Measurements from ENCODE around the gene STK11IP.

Gene STK11IP

GRCh38 chr2:219578811-219579613 lies 18.6 kb upstream of the STK11IP start:
- no peak for DNase-seq (ENCODE audit: low read depth)

- DNase-seq (ENCODE audit: low read depth), result no peak
These were observed 16.3 kb upstream of the STK11IP start for GRCh38 chr2:219581346-219581745.

DNA sequence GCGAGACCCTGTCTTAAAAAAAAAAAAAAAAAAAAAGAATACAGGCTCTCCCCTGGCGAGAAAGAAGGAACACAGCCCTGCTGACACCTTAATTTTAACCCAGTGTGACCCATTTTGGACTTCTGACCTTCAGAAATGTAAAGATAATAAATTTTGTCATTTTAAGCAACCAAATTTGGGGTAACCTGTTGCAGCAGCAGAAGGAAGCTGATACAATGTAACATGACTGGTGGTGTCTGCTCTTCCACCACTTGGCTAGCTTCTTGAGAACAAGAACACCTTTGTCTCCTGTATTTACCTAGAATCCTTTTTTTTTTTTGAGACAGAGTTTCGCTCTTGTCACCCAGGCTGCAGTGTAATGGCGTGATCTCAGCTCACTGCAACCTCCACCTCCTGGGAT lies 6.6 kb upstream of the STK11IP start:
- no peak for DNase-seq (ENCODE audit: low read depth)

GRCh38 chr2:219592736-219593135 lies 4.9 kb upstream of the STK11IP start:
- no peak for DNase-seq (ENCODE audit: low read depth)

GRCh38 chr2:219593154-219593553 lies 4.5 kb upstream of the STK11IP start:
- no peak for DNase-seq (ENCODE audit: low read depth)

GRCh38 chr2:219595256-219595655 lies 2.4 kb upstream of the STK11IP start:
- no peak for DNase-seq (ENCODE audit: low read depth)

DNA sequence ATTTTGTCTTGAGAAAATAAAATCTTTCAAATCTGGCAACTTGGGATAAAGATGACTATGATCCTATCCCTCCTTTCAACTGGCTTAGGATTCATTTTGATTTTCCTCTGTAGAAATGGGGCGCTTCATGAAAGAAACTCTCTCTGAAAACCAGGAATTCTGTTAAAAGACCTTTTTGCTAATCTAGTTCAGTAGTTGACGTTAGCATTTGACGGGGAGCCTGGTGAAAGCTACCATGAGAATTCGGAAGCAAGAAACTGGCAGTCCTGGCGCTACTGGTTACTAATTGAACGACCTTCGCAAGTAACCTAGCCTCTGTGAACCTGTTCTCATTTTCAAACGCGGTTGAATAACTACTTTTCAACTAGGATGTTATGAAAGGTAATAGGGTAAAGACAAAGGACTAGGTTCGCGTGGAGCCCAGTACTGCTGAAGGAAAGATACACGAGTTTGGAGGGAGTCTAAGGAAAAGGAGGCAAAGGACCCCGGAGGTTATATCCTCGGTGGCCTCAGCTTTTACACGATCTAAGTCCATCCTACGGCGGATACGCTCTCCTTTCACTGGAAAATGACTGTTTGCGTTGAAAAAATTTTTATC lies 604 bp upstream of the STK11IP start:
- DNase-seq (ENCODE audit: low read depth), result no peak

DNA sequence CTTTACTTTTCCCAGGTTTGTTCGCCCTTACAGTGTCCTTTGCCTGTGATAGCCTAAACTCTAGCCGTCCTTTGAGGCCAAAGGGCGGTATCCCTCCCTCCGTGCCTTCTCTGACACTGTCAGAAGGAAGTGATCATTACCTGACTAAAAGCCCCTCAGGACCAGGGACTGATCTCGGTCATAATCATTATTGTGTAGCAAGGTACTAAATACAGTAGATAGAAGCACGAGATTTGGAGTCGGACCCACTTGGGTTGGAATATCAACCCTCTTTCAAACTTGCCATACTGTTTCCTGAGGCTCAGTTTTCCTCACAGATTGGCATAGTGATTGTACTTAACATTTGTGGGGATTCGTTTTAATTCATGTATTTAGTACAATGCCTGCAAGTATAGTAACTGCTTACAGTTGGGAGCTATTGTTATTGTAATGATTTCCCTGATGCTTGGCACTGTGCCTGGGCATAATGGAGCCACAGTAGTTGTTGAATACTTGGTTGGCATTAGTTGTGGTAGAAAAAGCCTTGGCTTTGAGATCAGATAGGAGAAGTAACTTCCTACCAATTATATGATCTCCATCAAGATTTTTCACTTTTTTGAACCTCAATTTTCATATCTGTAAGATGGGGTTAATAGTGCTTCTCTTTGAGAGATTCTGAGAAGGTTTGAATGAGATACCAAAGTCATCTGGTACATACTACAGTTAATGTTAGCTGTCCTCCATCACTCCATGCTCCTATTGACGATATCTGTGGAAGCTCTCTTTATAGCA lies 836 bp downstream of the STK11IP start:
- DNase-seq (ENCODE audit: low read depth), result no peak

GRCh38 chr2:219603771-219604170 lies 6.1 kb downstream of the STK11IP start:
- DNase-seq (ENCODE audit: low read depth), result no peak

DNA sequence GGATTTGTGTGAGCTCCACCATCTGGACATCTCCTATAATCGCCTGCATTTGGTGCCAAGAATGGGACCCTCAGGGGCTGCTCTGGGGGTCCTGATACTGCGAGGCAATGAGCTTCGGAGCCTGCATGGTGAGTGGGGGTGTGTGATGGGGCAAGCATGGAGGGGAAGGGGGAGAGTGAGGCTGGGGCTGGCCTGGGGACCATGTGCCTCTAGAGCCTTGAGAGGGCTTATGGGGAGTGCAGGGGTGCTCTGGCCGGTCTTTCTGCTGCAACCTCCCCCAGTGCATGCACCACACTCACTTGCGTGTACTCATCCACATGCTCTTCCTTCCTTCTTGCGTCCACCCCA lies 7.9 kb downstream of the STK11IP start:
- DNase-seq (ENCODE audit: low read depth), result no peak

DNA sequence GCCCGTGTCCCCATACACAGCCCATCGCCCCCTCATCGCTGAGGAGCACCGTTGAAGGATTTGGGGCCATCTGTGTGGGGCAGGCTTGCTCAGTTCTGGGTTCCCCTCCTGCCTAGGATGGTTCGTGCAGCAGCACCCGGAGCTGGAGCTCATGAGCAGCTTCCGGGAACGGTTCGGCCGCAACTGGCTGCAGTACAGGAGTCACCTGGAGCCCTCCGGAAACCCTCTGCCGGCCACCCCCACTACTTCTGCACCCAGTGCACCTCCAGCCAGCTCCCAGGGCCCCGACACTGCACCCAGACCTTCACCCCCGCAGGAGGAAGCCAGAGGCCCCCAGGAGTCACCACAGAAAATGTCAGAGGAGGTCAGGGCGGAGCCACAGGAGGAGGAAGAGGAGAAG lies 10.3 kb downstream of the STK11IP start:
- no peak for DNase-seq (ENCODE audit: low read depth)

- no peak for DNase-seq (ENCODE audit: low read depth)
These were observed 10.8 kb downstream of the STK11IP start for GRCh38 chr2:219608399-219608964.

DNA sequence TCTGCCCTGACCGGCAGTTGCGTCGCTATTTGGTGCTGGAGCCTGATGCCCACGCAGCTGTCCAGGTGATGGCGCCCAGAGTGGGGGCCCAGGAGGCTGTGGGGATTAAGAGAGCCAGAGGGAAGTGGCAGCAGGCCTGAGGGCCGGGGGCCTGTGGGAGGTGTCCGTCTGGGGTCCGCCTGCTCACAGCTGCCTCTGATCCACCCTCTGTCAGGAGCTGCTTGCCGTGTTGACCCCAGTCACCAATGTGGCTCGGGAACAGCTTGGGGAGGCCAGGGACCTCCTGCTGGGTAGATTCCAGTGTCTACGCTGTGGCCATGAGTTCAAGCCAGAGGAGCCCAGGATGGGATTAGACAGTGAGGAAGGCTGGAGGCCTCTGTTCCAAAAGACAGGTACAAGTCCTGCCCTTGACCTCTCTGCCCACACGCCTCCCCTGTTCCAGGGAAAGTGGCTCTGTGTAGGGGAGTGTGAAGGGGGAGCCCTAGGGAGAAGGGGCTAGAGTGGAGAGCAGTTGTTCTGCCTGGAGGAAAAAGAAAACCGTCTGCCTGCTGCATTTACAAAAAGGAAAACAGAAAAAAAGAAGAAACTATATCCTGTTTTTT lies 11.6 kb downstream of the STK11IP start:
- no peak for DNase-seq (ENCODE audit: low read depth)

- DNase-seq (ENCODE audit: low read depth), result no peak
These were observed 13.6 kb downstream of the STK11IP start for GRCh38 chr2:219611306-219611705.

GRCh38 chr2:219611866-219612576 lies 14.4 kb downstream of the STK11IP start:
- no peak for DNase-seq (ENCODE audit: low read depth)

DNA sequence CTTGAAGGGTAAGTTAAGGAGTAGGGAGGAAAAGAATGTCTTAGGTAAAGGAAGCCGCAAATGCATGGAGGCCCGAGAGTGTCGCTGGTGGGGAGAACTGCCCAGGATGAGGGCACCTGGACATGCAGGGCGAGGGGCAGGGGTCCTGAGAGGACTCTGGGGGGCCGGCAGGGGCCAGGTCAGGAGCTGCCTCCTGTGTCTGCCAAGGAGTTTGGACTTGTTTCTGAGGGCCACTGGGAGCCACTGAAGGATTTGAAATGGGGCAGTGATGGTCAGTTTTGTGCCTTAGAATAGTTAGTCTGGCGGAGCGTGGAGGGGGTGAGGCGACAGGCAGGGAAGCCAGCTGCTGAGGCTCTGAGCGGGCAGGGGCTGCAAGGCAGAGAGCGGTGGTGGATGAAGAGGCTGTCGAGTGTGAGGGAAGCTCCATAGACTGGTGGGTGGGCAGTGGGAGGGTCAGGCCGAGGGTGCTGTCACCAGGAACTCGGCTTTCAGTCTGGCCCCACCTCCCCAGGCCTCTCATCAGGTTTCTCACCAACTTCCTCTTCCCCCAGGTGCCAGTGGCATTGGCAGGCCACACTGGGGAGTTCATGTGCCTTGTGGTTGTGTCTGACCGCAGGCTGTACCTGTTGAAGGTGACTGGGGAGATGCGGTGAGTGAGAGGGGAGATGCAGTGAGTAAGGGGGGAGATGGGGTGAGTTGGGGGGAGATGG lies 15.1 kb downstream of the STK11IP start:
- no peak for DNase-seq (ENCODE audit: low read depth)

- DNase-seq (ENCODE audit: low read depth), result no peak
These were observed 15.9 kb downstream of the STK11IP start for GRCh38 chr2:219613461-219614070.

- DNase-seq (ENCODE audit: low read depth), result no peak
These were observed 16.6 kb downstream of the STK11IP start for GRCh38 chr2:219614076-219614860.

DNA sequence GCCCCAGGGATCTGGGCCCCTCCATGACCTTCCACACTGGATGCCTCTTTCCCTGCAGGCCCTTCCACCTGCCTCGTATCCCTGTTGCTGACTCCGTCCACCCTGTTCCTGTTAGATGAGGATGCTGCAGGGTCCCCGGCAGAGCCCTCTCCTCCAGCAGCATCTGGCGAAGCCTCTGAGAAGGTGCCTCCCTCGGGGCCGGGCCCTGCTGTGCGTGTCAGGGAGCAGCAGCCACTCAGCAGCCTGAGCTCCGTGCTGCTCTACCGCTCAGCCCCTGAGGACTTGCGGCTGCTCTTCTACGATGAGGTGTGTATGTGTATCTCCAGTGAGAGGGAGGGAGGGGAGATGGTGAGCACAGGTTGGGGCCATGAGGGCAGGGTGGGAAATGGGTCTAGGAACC lies 17.4 kb downstream of the STK11IP start:
- no peak for DNase-seq (ENCODE audit: low read depth)

- DNase-seq (ENCODE audit: low read depth), result no peak
These were observed 18.2 kb downstream of the STK11IP start for GRCh38 chr2:219615894-219616293.
